Measurements from ENCODE around the gene GPRIN3. TPM values are rescaled to one million over a fixed set of nuclear protein-coding genes. Genes with fewer than 3 reads are reported as not detected.

GPRIN3 gene
- total RNA-seq, 1 donor, result under 0.01 TPM

DNA sequence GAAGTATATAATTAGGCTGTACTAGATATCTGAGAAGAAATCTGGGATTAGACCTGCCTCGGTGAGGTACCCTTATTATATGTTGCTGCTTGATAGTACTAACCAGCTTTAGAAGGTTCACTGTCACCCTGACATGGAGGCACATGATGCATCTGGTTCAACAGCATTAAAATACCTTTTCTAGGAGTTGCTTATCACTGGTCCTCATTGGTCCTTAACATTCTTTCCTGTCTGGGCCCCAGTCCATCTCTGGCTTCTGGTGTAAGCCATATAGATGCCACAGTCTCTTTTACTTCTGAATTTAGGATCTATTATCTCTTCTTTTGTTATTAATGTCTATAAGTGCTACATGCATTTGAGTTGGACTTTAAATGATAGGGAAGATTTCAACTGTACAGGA lies 40.2 kb downstream of the GPRIN3 start:
- Histone ChIP-seq H4K20me1 (ENCODE audit: insufficient read depth, low read length) (no peaks in the 10 kb centered on the region), H3K79me2 (ENCODE audit: insufficient read depth, low read length) (no peaks in the 10 kb centered on the region), H3K9me3 (ENCODE audit: low read depth, low read length) (no peaks in the 10 kb centered on the region), H2AFZ (ENCODE audit: low read length) (no peak overlapping the region), H3K27ac (ENCODE audit: low read depth, low read length) (no peak overlapping the region), H3K4me2 (ENCODE audit: insufficient read depth, low read length) (no peak overlapping the region), H3K36me3 (ENCODE audit: insufficient read depth, low read length) (no peaks in the 10 kb centered on the region), H3K4me1 (ENCODE audit: insufficient read depth, low read length) (no peaks in the 10 kb centered on the region), H3K4me3 (ENCODE audit: insufficient read depth, low read length) (no peak overlapping the region), H3K27me3 (ENCODE audit: insufficient read depth, low read length) (no peaks in the 10 kb centered on the region)
- TF ChIP-seq, protein P1, sequence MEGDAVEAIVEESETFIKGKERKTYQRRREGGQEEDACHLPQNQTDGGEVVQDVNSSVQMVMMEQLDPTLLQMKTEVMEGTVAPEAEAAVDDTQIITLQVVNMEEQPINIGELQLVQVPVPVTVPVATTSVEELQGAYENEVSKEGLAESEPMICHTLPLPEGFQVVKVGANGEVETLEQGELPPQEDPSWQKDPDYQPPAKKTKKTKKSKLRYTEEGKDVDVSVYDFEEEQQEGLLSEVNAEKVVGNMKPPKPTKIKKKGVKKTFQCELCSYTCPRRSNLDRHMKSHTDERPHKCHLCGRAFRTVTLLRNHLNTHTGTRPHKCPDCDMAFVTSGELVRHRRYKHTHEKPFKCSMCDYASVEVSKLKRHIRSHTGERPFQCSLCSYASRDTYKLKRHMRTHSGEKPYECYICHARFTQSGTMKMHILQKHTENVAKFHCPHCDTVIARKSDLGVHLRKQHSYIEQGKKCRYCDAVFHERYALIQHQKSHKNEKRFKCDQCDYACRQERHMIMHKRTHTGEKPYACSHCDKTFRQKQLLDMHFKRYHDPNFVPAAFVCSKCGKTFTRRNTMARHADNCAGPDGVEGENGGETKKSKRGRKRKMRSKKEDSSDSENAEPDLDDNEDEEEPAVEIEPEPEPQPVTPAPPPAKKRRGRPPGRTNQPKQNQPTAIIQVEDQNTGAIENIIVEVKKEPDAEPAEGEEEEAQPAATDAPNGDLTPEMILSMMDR (IDR thresholded peaks at IDR 0.05; ENCODE audit: extremely low read depth, low read depth, low read length), result no peak
- DNase-seq (ENCODE audit: insufficient read length, low spot score, missing footprints), result no peak

DNA sequence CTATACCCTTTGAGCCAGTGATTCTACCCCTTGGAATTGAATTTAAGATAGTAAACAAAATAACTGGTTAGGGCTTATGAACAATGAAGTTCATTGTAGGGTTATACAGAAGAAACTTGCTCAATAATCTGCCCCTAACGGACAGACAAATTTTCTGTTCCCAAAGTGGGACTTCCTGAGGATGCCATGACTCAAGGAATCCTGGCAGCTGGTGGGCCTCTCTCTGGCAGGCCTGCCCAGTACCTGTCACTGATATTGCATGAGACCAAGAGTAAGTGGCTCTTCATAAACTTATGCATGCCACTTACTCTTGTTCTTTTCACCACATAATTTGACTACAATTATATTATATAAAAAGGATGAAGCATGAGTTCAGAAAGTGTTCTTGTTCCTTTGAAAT lies 41.5 kb downstream of the GPRIN3 start:
- no peaks in the 10 kb centered on the region for H3K79me2 ChIP-seq (ENCODE audit: insufficient read depth, low read length)
- no peak overlapping the region for H2AFZ ChIP-seq (ENCODE audit: low read length)
- H3K27me3 ChIP-seq (ENCODE audit: insufficient read depth, low read length), result no peaks in the 10 kb centered on the region
- no peaks in the 10 kb centered on the region for H4K20me1 ChIP-seq (ENCODE audit: insufficient read depth, low read length)
- no peaks in the 10 kb centered on the region for H3K4me1 ChIP-seq (ENCODE audit: insufficient read depth, low read length)
- TF ChIP-seq, protein P1 (IDR thresholded peaks at IDR 0.05; ENCODE audit: extremely low read depth, low read depth, low read length), result no peak
- H3K4me3 ChIP-seq (ENCODE audit: insufficient read depth, low read length), result no peak overlapping the region
- no peaks in the 10 kb centered on the region for H3K36me3 ChIP-seq (ENCODE audit: insufficient read depth, low read length)
- H3K4me2 ChIP-seq (ENCODE audit: insufficient read depth, low read length), result no peak overlapping the region
- no peaks in the 10 kb centered on the region for H3K9me3 ChIP-seq (ENCODE audit: low read depth, low read length)
- DNase-seq (ENCODE audit: insufficient read length, low spot score, missing footprints), result no peak
- H3K27ac ChIP-seq (ENCODE audit: low read depth, low read length), result no peak overlapping the region

DNA sequence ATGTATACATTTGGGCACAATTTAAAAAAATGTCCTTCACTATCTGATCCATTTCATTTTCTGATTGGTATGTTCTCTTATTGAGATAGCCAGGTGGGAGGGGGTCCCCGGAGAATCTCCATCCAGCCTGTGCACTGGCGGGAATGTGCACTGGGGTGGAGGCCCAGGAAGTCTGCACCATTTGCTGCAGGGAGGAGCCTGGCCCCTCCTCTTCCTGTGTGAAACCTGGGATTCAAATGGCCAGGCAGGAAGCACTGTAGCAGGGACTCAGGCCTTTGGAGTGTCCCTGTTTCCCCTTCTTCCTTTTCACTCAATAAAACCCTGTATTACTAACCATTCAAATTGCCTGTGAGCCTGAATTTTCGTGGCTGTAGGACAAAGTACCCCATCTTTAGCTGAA lies 44.3 kb downstream of the GPRIN3 start:
- DNase-seq (ENCODE audit: insufficient read length, low spot score, missing footprints), result no peak
- Histone ChIP-seq H3K4me2 (ENCODE audit: insufficient read depth, low read length) (no peak overlapping the region), H3K27ac (ENCODE audit: low read depth, low read length) (no peak overlapping the region), H3K4me1 (ENCODE audit: insufficient read depth, low read length) (no peaks in the 10 kb centered on the region), H3K36me3 (ENCODE audit: insufficient read depth, low read length) (no peaks in the 10 kb centered on the region), H3K9me3 (ENCODE audit: low read depth, low read length) (no peaks in the 10 kb centered on the region), H3K27me3 (ENCODE audit: insufficient read depth, low read length) (no peaks in the 10 kb centered on the region), H3K4me3 (ENCODE audit: insufficient read depth, low read length) (no peak overlapping the region), H4K20me1 (ENCODE audit: insufficient read depth, low read length) (no peaks in the 10 kb centered on the region), H2AFZ (ENCODE audit: low read length) (peak overlapping the region; percentile 9), H3K79me2 (ENCODE audit: insufficient read depth, low read length) (no peaks in the 10 kb centered on the region)
- TF ChIP-seq, protein P1 (IDR thresholded peaks at IDR 0.05; ENCODE audit: extremely low read depth, low read depth, low read length), result no peak

DNA sequence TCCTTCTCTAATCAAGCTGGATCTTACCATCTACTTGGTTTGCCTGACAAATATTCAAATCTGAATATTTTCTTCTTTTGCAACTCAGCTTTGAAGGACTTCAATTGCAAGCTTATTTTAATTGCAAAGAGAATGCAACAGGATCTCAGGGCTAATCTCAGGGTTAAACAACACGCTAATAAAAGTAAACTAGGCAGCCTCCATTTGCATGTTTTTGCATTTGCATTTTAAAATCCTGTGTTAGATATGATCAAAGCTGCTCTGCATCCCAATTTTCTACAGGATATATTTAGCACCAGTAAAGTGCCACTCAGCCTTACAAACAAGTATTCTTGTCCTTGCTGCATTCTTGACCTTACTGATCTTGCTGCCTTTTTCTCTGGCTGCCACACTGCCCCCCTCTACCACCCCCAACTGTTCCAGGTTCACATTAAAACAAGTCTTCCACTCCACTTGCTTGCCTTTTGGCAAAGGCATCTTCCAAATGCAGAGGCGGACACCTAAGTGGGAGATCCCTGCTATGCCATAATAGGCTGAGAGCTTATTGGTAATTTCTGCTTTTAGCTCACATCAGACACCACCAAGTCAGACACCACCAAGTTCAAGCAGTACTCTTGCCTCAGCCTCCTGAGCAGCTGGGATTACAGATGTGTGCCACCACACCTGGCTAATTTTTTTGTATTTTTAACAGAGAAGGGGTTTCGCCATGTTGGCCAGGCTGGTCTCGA lies 48.1 kb downstream of the GPRIN3 start:
- Histone ChIP-seq H3K36me3 (ENCODE audit: insufficient read depth, low read length) (no peaks in the 10 kb centered on the region), H3K27ac (ENCODE audit: low read depth, low read length) (no peak overlapping the region), H2AFZ (ENCODE audit: low read length) (no peak overlapping the region), H4K20me1 (ENCODE audit: insufficient read depth, low read length) (no peaks in the 10 kb centered on the region), H3K79me2 (ENCODE audit: insufficient read depth, low read length) (no peaks in the 10 kb centered on the region), H3K4me2 (ENCODE audit: insufficient read depth, low read length) (no peak overlapping the region), H3K4me3 (ENCODE audit: insufficient read depth, low read length) (no peak overlapping the region), H3K9me3 (ENCODE audit: low read depth, low read length) (no peaks in the 10 kb centered on the region), H3K27me3 (ENCODE audit: insufficient read depth, low read length) (peaks cover 12% of the 10 kb centered on the region), H3K4me1 (ENCODE audit: insufficient read depth, low read length) (no peaks in the 10 kb centered on the region)
- TF ChIP-seq, protein P1 (IDR thresholded peaks at IDR 0.05; ENCODE audit: extremely low read depth, low read depth, low read length), result no peak
- no peak for DNase-seq (ENCODE audit: insufficient read length, low spot score, missing footprints)

Data from osteoblast (primary cell).